Endometrial microvascular endothelial cells (primary cell): Measurements from ENCODE around the gene SAP130. TPM values are rescaled to one million over a fixed set of nuclear protein-coding genes. Genes with fewer than 3 reads are reported as not detected.

Source experiments
- in situ Hi-C: cut with HindIII; loops from 2 replicates; pipeline ENCODE4 v1.10.0; 2017; ENCODE audit warnings: low sequenced_read_pairs, low pct_unique_long_range_greater_than_20kb; ENCODE audit errors: inconsistent ontology term
- total RNA-seq: library from RNA; depleted of rRNA; stranded (reverse); fragments of >200 nt; gene quantifications from one replicate; pipeline ENCODE4 v1.2.3, GENCODE V29; 2015; ENCODE audit errors: inconsistent ontology term

SAP130 gene
- total RNA-seq, 1 donor from 2014 or later, result 21.1 TPM

DNA sequence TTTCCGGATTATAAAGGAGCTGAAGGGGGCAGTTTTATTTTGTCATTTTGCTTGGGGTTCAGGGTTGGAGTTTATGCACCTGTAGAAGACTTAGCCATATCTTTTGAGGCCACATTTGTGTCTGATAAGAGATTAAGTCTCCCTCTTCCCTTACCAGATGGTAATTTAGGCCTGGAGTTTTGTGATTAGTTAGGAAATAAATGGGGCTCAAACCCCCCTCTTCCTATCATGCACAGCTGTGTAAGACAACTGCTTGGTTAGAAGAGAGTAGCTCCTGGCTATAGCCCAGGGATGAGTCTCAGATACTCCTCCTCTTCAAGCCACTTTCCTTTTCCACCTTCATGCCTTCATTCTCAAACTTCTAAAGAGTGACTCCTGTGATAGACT lies 802 bp upstream of the SAP130 start:
- in situ Hi-C loops, result no loop called here

DNA sequence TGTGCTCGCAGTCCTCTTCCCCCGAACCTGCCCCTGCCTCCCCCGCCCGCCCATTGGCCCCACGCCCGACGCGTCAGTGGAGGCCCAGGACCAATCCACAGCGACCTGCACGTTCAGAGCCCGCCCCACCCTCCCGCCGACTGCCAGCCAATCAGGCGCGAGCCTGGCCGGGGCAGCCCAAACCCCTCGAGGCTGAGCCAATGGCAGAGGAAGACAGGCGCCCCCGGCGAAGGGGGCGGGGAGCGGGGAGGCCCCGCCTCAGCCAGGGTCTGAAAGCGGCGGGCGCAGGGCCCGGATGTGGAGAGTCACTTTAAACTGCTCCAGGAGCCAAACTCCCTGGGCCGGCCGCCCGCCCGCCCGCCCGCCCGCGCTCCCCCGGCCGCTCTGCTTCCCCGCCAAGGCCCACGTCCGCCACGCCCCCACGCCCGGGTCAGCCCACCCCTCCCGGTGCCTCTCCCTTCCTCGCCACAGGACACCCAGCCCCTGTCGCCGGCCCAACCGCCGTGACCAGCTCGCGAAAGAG lies 520 bp downstream of the SAP130 start:
- in situ Hi-C loops, result no loop called here

DNA sequence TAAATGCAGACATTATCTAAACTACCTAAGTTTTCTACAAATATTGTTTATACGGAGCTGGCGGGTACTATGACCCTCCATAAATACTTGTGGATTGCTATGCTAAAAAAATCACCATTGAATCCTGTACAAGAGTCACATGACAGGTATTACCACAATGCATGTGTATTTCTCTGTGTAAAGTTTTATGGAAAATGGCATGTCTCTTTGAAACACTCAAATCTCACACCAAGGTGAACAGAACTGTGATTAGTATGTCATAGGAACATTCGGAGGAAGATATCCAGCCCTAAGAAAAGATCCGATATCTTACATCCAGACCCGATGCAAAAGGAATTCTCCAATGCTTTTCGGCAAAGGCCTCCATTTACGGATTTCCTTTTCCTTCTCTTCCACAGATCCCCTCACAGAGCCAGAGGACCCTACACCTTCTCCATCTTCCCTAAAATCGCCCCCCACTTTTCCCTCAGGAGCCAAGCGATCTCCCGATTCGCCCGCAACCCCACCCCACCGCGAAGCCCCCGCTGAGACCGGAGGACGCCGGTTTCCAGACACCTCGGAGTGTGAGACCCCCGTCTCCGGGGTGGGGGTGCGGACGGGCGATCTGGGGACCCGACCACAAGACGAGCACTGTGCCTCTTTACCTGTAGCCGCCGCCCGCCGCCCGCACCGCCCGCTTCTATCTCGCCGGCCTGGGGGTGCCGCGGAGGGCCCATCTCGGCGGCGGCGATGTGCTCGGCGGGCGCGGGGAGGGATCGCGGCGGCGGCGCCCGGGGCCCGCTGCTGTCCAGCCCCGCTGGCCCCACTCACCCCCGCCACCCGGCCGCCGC lies 1.2 kb downstream of the SAP130 start:
- in situ Hi-C loops, result no loop called here

DNA sequence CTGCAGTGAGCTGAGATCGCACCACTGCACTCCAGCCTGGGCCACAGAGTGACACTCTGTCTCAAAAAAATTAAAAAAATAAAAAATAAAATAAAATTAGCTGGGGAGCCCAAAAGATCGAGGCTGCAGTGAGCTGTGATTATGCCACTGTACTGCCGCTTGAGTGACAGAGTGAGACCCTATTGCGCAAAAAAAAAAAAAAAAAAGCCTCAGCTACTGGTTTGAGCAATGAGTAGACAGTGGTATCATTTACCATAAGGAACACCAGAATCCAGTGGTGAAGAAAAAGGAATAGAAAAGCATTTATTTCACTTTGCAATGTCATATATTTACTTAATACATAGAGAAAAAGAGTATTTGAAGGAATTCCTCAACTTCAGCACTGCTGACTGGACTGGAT lies 3.0 kb downstream of the SAP130 start:
- in situ Hi-C loops, result no loop called here

DNA sequence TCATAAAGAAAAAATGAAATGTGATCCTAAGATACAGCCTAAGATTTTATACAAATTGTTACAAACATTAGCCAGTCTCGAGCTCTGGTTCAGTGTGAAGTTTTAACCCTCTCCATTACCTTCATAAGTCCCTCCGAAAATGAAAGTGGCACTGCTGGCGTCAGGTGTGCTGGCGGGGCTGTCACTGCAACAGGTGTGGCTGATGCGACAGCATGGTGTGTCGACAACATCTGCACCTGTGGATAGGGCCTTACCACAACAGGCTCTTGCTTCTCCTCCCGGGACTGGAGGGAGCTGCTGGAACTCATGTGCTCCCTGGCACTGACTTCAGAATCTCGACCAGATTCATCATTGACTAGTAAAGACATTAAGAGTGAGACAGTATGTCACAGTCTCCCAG lies 10.3 kb downstream of the SAP130 start:
- in situ Hi-C loops, result no loop called here

DNA sequence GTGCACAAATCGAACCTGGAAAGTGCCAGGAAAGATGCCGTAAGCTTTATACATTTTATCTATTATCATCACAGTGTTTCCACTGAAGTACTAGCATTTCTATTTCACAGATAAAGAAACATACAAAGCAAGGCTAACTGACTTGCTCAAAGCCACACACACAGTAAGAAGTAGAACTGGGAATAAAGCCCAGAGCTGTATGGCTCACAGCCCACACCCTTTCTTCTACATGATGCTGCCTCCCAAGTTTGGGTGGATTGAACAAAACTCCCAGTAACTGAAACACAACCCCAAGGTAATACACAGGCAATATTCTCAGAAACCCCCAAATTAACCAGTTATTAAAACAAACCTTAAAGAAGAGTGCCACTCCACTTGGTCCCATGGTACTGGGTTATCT lies 11.2 kb downstream of the SAP130 start:
- in situ Hi-C loops, result no loop called here

DNA sequence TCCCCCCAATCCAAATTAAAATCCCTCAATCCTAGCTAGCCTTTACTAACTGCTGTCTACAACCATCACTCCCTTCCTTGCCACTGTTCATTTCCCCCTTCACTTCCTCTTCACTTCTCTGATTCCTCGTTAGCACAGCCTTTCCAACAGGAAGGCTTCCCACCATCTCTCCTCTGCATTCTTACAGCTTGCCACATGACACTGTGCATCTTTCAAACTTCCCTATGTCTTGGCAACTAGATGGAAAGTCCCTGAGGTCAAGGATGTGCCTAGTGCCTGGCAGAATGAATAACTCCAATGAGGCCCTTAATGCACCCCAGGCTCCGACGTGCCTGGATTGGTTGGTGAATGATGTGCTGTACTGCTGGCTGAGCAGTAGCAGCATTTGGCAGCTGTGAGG lies 15.2 kb downstream of the SAP130 start:
- in situ Hi-C loops, result no loop called here

DNA sequence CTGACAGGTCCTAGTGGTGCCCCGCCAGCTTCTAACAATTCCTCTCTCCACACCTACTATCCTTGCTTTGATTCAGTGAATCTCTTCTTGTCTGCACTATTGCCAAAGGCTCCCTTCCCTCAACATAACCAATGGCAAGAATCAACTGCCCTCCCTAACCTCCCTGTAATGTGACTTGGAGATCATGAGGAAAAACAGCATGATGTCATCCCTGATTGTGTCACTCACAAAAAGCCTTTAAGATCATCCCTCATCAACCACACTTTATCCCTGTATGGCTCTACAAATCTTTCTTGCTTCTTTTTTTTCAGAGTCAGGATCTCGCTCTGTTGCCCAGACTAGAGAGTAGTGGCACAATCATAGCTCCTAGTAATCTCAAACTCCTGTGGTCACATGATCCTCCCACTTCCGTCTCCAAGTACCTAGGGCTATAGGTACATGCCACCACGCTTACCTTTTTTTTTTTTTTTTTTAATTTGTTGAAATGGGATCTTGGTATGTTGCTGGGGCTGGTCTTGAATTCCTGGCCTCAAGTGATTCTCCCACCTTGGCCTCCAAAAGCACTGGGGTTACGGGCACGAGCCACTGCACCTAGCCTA lies 19.7 kb downstream of the SAP130 start:
- in situ Hi-C loops, result no loop called here

DNA sequence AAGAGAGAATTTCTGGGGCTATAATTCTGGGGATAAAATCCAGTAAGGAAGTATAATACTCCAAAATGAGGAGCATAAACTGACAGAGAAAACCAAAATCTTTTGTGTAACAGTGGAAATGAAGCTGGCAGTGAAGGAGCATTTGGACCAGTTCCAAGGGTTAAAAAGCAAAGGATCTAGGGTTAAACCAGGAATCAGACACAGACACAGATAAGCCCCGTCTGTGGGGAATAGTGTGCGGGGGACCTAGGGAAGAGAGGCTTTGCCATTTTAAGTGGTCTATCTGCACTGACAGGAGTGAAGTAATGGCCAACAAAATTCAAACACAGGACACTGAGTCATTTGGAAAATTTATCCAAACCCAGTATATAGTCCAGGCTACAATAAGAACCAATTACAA lies 23.4 kb downstream of the SAP130 start:
- in situ Hi-C loops, result no loop called here

DNA sequence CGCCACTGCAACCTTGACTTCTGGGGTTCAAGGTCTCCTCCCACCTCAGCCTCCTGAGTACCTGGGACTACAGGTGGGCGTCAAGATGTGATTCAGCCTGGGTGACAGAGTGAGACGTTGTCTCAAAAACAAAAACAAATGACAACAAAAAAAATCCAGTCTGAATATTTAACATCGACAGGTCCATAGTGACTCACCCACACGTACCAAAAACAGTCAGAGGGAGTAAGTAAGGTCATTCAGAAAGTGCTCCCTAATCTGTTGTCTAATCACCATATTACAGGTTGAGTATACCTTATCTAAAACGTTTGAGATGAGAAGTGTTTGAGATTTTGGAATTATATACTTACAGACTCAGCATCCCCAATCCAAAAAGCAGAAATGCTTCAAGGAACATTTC lies 24.4 kb downstream of the SAP130 start:
- in situ Hi-C loops, result no loop called here

DNA sequence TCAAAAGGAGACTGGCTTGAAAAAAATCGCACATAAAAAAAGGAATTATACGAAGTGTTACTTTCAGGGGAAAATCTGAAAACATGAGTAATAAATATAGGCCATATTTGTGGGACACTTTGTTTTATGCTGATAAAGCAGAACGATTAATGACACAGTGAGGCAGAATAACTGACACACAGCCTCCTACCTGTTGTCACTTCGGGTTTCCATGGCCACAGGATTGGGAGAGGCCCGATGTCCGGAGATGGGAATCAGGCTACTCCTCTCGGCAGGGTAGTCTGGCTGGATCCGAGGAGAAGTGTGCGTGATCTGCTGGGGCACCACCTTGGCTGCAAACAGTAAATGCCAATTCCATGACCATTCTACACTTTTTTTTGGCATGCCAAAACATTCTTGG lies 31.7 kb downstream of the SAP130 start:
- in situ Hi-C loops, result no loop called here

DNA sequence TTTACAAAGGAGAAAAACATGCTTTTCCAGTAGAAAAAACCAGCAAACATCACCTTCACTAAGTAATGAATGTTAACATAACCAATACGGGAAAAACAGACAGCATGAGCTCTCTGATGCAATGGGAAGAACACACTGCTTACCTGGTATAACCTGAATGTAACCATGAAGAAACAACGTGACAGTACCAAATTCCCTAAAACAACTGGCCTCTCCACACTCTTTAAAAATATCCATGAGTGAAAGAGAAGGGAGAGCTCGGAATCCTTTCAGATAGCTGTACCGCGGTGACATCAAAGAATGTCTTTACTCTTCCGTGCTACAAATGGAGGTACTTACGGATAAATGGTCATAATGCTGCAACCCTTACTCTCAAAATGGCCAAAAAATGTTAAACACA lies 32.1 kb downstream of the SAP130 start:
- in situ Hi-C loops, result no loop called here

DNA sequence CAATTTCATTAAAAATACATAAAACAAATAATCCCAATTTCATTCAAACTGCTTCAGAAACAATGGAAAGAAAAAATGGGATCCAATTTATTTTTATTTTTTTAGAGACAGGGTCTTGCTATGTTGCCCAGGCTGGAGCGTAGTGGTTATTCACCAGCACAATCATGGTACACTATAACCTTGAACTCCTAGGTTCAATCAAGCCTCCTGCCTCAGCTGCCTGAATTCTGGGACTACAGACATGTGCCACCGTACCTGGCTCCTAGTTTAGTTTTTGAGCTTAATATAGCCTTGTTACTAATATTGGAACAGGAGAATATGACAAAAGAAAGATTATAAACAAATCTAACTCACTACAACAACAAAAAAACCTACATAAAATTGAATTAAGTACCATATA lies 34.2 kb downstream of the SAP130 start:
- in situ Hi-C loops, result no loop called here

DNA sequence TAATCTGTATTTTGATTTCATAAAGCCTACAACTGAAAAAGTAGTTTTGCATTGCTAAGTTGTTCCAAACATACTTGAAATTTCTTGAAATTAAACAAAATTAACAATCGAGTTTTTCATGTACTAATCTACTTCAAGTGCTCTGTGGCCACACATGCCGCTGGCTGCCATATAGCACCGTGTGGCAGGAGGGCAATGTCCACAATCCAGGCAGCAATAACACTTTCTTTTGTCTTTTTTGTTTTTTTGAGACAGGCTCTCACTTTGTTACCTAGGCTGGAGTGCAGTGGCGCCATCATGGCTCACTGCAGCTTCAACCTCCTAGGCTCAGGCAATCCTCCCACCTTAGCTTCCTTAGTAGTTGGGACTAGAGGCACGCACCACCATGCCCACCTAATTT lies 36.1 kb downstream of the SAP130 start:
- in situ Hi-C loops, result no loop called here

DNA sequence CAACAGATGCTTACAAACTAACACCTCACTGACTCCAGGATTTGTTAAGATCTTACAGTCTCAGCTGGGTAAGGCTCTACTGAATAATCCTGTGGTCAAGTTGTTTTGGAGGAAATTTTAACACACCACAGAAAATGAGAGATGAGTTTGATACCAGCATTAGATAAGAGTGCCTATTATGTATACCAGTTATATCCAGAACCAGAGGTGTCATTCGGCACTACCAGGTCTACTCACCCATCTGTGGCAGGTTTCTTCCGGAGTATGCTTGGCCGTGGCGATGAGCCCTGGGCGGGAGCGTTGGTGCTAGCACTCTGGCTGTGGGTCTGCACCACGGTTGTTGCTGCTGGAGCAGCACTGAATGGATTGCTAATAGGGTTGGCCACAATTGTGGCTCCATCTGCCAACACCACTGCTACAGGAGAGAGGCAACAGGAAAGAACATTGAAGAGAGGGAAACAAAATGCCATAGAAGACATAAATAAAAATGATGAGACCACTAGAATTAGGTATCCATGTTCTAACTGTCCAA lies 41.2 kb downstream of the SAP130 start:
- in situ Hi-C loops, result no loop called here

DNA sequence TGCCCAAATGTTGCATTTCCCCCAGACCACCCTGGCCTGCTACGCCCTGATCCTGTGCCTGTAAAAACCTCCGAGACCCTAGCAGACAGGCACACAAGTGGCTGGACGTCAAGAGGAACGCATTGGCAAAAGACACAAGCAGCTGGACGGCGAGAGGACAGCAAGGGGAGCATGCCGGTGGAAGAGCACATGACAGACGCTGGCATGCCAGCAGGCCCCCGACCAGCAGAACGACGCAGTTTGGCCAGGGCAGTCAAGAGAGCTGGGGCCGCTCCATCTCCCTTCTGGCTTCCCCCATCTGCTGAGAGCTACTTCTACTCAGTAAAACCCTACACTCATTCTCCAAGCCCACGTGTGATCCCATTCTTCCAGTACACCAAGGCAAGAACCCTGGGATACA lies 42.1 kb downstream of the SAP130 start:
- in situ Hi-C loops, result no loop called here

DNA sequence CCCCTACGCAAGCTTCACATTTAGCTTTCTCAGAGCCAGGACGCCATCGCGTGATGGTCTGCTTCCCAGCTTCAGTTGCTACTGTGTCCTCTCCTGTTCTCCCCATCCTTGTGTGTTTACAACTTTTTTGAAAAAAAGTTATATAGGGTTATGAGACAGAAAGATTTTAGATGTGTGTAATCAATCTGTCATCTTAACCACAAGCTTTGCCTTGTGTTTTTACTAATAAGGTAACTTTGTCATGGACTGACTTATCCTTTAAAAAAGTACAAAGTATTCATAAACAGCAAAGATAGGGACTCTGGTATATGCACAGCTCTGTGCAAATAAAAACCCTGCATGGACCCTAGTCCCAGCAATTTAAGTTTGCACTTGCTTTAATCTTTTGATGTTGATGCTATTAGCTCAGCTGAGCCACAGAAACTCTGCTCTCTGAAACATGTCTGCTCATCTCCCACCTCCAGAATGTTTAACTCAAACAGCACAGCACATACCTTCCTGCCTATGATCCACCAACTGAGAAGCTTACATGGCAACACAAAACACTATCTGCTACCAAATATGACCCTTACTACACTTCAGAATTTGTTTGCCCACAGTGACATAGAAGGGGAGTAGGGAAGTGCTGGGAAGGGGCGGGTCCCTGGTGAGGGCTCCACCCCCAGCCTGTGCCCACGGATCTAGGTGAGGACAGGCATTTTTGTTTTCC lies 42.7 kb downstream of the SAP130 start:
- in situ Hi-C loops, result no loop called here

DNA sequence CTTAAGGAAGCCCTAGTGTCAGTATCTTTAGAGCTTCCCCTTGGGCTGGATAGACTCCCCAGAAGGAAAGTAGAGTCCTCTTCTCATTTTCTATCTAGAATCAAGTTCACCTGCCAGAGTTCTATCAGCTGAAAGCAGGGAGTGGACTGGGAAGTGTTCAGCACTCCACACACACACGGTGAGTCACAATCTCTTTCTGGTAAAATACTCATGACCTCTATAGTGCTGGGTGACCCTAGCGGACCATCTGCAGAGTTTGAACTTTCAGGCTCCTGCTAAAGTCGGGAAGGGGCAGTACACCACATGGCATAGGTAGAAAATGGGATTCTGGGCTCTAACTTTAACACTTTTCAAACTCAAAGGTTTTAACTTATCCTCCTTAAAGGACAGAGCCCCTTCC lies 43.3 kb downstream of the SAP130 start:
- in situ Hi-C loops, result no loop called here

DNA sequence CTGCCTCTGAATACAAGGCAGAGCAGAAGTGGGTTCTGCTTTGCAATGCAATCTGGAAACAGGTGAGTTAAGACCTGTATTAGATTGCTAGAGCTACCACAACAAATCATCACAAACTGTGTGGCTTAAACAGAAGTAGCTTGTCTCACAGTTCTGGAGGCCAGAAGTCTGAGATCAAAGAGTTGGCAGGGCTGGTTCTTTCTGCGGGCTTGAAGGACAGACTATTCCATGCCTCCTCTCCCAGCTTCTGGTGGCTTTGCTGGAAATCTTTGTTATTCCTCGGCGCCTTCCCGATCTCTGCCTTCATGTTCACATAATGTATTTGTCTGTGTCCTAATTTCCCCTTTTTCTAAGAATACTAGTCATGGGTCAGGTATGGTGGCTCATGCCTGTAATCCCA lies 58.4 kb downstream of the SAP130 start:
- in situ Hi-C loops, result no loop called here
